RCC 7860 (cell line): ENCODE data around the gene TMC2.

Experiments
- DNase-seq: peaks from one replicate; pipeline ENCODE4 v3.0.0-alpha.2; 2015; ENCODE audit warnings: low spot score
- FAIRE-seq: peaks from 2 replicates; lab custom pipeline; 2012; peaks lifted over from hg19 to GRCh38; lab: Jason Lieb, UNC

Gene TMC2

GRCh38 chr20:2576317-2576727 is 39.9 kb downstream of the TMC2 start:
- FAIRE-seq, result no peak
- no peak for DNase-seq

- no peak for DNase-seq
These were observed 42.3 kb downstream of the TMC2 start for GRCh38 chr20:2578475-2579192.

GRCh38 chr20:2585811-2586210 is 49.4 kb downstream of the TMC2 start:
- no peak for FAIRE-seq
- DNase-seq, result peak; percentile 16

More at GRCh38 chr20:2578475-2579192, 42.3 kb downstream of the TMC2 start:
- FAIRE-seq, result no peak

GRCh38 chr20:2593756-2594155 is 57.4 kb downstream of the TMC2 start:
- FAIRE-seq, result no peak

GRCh38 chr20:2595076-2595475 is 58.7 kb downstream of the TMC2 start:
- FAIRE-seq, result no peak

More at GRCh38 chr20:2593756-2594155, 57.4 kb downstream of the TMC2 start:
- no peak for DNase-seq

GRCh38 chr20:2596673-2597279 is 60.4 kb downstream of the TMC2 start:
- FAIRE-seq, result no peak
- DNase-seq, result no peak

More at GRCh38 chr20:2595076-2595475, 58.7 kb downstream of the TMC2 start:
- no peak for DNase-seq

- FAIRE-seq (no peak), DNase-seq (no peak)
These were observed 63.1 kb downstream of the TMC2 start for GRCh38 chr20:2599288-2600006.

- no peak for FAIRE-seq
- DNase-seq, result no peak
These were observed 65.8 kb downstream of the TMC2 start for GRCh38 chr20:2602046-2602735.

- FAIRE-seq (no peak), DNase-seq (no peak)
These were observed 66.4 kb downstream of the TMC2 start for GRCh38 chr20:2602746-2603145.

- DNase-seq (no peak), FAIRE-seq (no peak)
These were observed 67.6 kb downstream of the TMC2 start for GRCh38 chr20:2603816-2604505.

- DNase-seq (no peak), FAIRE-seq (no peak)
These were observed 68.1 kb downstream of the TMC2 start for GRCh38 chr20:2604506-2604835.

GRCh38 chr20:2606507-2607006 is 70.2 kb downstream of the TMC2 start:
- FAIRE-seq, result no peak
- DNase-seq, result no peak

GRCh38 chr20:2610326-2610725 is 74.0 kb downstream of the TMC2 start:
- FAIRE-seq, result no peak
- no peak for DNase-seq

- FAIRE-seq (no peak), DNase-seq (no peak)
These were observed 74.8 kb downstream of the TMC2 start for GRCh38 chr20:2610941-2611720.

GRCh38 chr20:2612073-2612472 is 75.7 kb downstream of the TMC2 start:
- no peak for DNase-seq
- FAIRE-seq, result no peak

GRCh38 chr20:2616634-2617033 is 80.3 kb downstream of the TMC2 start:
- FAIRE-seq (no peak), DNase-seq (no peak)

- no peak for FAIRE-seq
- no peak for DNase-seq
These were observed 80.8 kb downstream of the TMC2 start for GRCh38 chr20:2617099-2617714.

- DNase-seq, result no peak
- FAIRE-seq, result no peak
These were observed 82.4 kb downstream of the TMC2 start for GRCh38 chr20:2618815-2619214.

GRCh38 chr20:2619337-2619736 is 83.0 kb downstream of the TMC2 start:
- no peak for FAIRE-seq
- no peak for DNase-seq
